ENCODE data around the gene MAPT.

The MAPT gene

GRCh38 chr17:46007461-46007965 lies 113.2 kb downstream of the MAPT start:
- H3K4me1 ChIP-seq = peaks cover 0 to 33% (median 10%) of the 10 kb centered on the region in 4 donors
- TF ChIP-seq CTCF (IDR thresholded peaks at IDR 0.05) = no peak
- intact Hi-C loops (cut with DNase I; ENCODE audit: low total_unique reads) = no loop called here
- no peak overlapping the region for H3K4me3 ChIP-seq
- no peak for DNase-seq
- H3K27me3 ChIP-seq = peaks cover 0 to 7% of the 10 kb centered on the region in 2 donors
- no peaks in the 10 kb centered on the region for H3K9me3 ChIP-seq
- H3K36me3 ChIP-seq = no peaks in the 10 kb centered on the region
- no peak overlapping the region for H3K27ac ChIP-seq

DNA sequence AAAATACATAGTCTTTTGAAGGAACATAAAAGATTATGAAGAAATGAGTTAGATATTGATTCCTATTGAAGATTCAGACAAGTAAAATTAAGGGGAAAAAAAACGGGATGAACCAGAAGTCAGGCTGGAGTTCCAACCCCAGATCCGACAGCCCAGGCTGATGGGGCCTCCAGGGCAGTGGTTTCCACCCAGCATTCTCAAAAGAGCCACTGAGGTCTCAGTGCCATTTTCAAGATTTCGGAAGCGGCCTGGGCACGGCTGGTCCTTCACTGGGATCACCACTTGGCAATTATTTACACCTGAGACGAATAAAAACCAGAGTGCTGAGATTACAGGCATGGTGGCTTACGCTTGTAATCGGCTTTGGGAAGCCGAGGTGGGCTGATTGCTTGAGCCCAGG lies 114.2 kb downstream of the MAPT start:
- H3K27ac ChIP-seq = no peak overlapping the region
- H3K27me3 ChIP-seq = peaks cover 0 to 7% of the 10 kb centered on the region in 2 donors
- peaks cover 0 to 23% (median 7%) of the 10 kb centered on the region in 4 donors for H3K4me1 ChIP-seq
- intact Hi-C loops (cut with DNase I; ENCODE audit: low total_unique reads) = no loop called here
- no peak overlapping the region for H3K4me3 ChIP-seq
- H3K9me3 ChIP-seq = no peaks in the 10 kb centered on the region
- H3K36me3 ChIP-seq = no peaks in the 10 kb centered on the region
- no peak for TF ChIP-seq CTCF (IDR thresholded peaks at IDR 0.05)
- no peak for DNase-seq

- Histone ChIP-seq H3K4me1 (peaks cover 0 to 15% (median 3%) of the 10 kb centered on the region in 4 donors), H3K4me3 (no peak overlapping the region), H3K36me3 (no peaks in the 10 kb centered on the region), H3K27ac (no peak overlapping the region), H3K9me3 (no peaks in the 10 kb centered on the region), H3K27me3 (peaks cover 0 to 7% of the 10 kb centered on the region in 2 donors)
- intact Hi-C loops (cut with DNase I; ENCODE audit: low total_unique reads) = no loop called here
- TF ChIP-seq CTCF (IDR thresholded peaks at IDR 0.05) = no peak
- DNase-seq = peak in 1 of 2 donors; percentile 71
These were observed 115.6 kb downstream of the MAPT start for GRCh38 chr17:46009681-46010596.

GRCh38 chr17:46010597-46011186 lies 116.3 kb downstream of the MAPT start:
- TF ChIP-seq CTCF (IDR thresholded peaks at IDR 0.05) = no peak
- Histone ChIP-seq H3K27me3 (peaks cover 0 to 7% of the 10 kb centered on the region in 2 donors), H3K4me3 (no peak overlapping the region), H3K4me1 (peaks cover 0 to 15% (median 3%) of the 10 kb centered on the region in 4 donors), H3K36me3 (no peaks in the 10 kb centered on the region), H3K9me3 (no peaks in the 10 kb centered on the region), H3K27ac (no peak overlapping the region)
- DNase-seq = no peak
- intact Hi-C loops (cut with DNase I; ENCODE audit: low total_unique reads) = no loop called here

DNA sequence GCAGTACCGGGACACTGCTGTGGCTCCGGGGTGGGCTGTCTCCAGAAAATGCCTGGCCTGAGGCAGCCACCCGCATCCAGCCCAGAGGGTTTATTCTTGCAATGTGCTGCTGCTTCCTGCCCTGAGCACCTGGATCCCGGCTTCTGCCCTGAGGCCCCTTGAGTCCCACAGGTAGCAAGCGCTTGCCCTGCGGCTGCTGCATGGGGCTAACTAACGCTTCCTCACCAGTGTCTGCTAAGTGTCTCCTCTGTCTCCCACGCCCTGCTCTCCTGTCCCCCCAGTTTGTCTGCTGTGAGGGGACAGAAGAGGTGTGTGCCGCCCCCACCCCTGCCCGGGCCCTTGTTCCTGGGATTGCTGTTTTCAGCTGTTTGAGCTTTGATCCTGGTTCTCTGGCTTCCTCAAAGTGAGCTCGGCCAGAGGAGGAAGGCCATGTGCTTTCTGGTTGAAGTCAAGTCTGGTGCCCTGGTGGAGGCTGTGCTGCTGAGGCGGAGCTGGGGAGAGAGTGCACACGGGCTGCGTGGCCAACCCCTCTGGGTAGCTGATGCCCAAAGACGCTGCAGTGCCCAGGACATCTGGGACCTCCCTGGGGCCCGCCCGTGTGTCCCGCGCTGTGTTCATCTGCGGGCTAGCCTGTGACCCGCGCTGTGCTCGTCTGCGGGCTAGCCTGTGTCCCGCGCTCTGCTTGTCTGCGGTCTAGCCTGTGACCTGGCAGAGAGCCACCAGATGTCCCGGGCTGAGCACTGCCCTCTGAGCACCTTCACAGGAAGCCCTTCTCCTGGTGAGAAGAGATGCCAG lies 117.6 kb downstream of the MAPT start:
- TF ChIP-seq CTCF (IDR thresholded peaks at IDR 0.05) = no peak
- Histone ChIP-seq H3K27me3 (peaks cover 0 to 7% of the 10 kb centered on the region in 2 donors), H3K4me3 (no peak overlapping the region), H3K4me1 (peaks cover 0 to 15% (median 3%) of the 10 kb centered on the region in 4 donors), H3K27ac (no peak overlapping the region), H3K36me3 (no peaks in the 10 kb centered on the region), H3K9me3 (no peaks in the 10 kb centered on the region)
- no peak for DNase-seq
- intact Hi-C loops (cut with DNase I; ENCODE audit: low total_unique reads) = no loop called here
